Measurements from ENCODE around the gene PRKAG2.

Gene PRKAG2

GRCh38 chr7:151621961-151622360 is 255.0 kb downstream of the PRKAG2 start:
- TF ChIP-seq POLR2A (IDR thresholded peaks at IDR 0.05; ENCODE audit: extremely low read depth, insufficient read length): no peak
- no peak for TF ChIP-seq MAX (IDR thresholded peaks at IDR 0.05; ENCODE audit: low read depth, low read length)
- no peak for TF ChIP-seq MYC (IDR thresholded peaks at IDR 0.05; ENCODE audit: low read depth, low read length)
- TF ChIP-seq CTCF (IDR thresholded peaks at IDR 0.05; ENCODE audit: low read depth, low read length): no peak
- H3K4me3 ChIP-seq (ENCODE audit: low read depth, low read length): no peak overlapping the region
- DNase-seq (ENCODE audit: low read depth): no peak

GRCh38 chr7:151616443-151617213 is 260.3 kb downstream of the PRKAG2 start:
- H3K4me3 ChIP-seq (ENCODE audit: low read depth, low read length): no peak overlapping the region
- no peak for DNase-seq (ENCODE audit: low read depth)
- TF ChIP-seq POLR2A (IDR thresholded peaks at IDR 0.05; ENCODE audit: extremely low read depth, insufficient read length): no peak
- no peak for TF ChIP-seq MYC (IDR thresholded peaks at IDR 0.05; ENCODE audit: low read depth, low read length)
- TF ChIP-seq MAX (IDR thresholded peaks at IDR 0.05; ENCODE audit: low read depth, low read length): no peak
- TF ChIP-seq CTCF (IDR thresholded peaks at IDR 0.05; ENCODE audit: low read depth, low read length): no peak

- TF ChIP-seq MYC (IDR thresholded peaks at IDR 0.05; ENCODE audit: low read depth, low read length) (no peak), CTCF (IDR thresholded peaks at IDR 0.05; ENCODE audit: low read depth, low read length) (no peak), POLR2A (IDR thresholded peaks at IDR 0.05; ENCODE audit: extremely low read depth, insufficient read length) (no peak), MAX (IDR thresholded peaks at IDR 0.05; ENCODE audit: low read depth, low read length) (no peak)
- H3K4me3 ChIP-seq (ENCODE audit: low read depth, low read length): no peak overlapping the region
- DNase-seq (ENCODE audit: low read depth): no peak
Measured at GRCh38 chr7:151615784-151616183, 261.1 kb downstream of the PRKAG2 start.

GRCh38 chr7:151615058-151615457 is 261.9 kb downstream of the PRKAG2 start:
- no peak overlapping the region for H3K4me3 ChIP-seq (ENCODE audit: low read depth, low read length)
- no peak for DNase-seq (ENCODE audit: low read depth)
- no peak for TF ChIP-seq POLR2A (IDR thresholded peaks at IDR 0.05; ENCODE audit: extremely low read depth, insufficient read length)
- no peak for TF ChIP-seq MAX (IDR thresholded peaks at IDR 0.05; ENCODE audit: low read depth, low read length)
- no peak for TF ChIP-seq MYC (IDR thresholded peaks at IDR 0.05; ENCODE audit: low read depth, low read length)
- no peak for TF ChIP-seq CTCF (IDR thresholded peaks at IDR 0.05; ENCODE audit: low read depth, low read length)

- TF ChIP-seq POLR2A (IDR thresholded peaks at IDR 0.05; ENCODE audit: extremely low read depth, insufficient read length) (no peak), MAX (IDR thresholded peaks at IDR 0.05; ENCODE audit: low read depth, low read length) (no peak)
- no peak for DNase-seq (ENCODE audit: low read depth)
- H3K4me3 ChIP-seq (ENCODE audit: low read depth, low read length): no peak overlapping the region
Measured at GRCh38 chr7:151614019-151614418, 262.9 kb downstream of the PRKAG2 start.

GRCh38 chr7:151611878-151612277 is 265.0 kb downstream of the PRKAG2 start:
- no peak for DNase-seq (ENCODE audit: low read depth)
- TF ChIP-seq MYC (IDR thresholded peaks at IDR 0.05; ENCODE audit: low read depth, low read length): no peak
- TF ChIP-seq CTCF (IDR thresholded peaks at IDR 0.05; ENCODE audit: low read depth, low read length): no peak
- no peak for TF ChIP-seq POLR2A (IDR thresholded peaks at IDR 0.05; ENCODE audit: extremely low read depth, insufficient read length)
- no peak for TF ChIP-seq MAX (IDR thresholded peaks at IDR 0.05; ENCODE audit: low read depth, low read length)
- no peak overlapping the region for H3K4me3 ChIP-seq (ENCODE audit: low read depth, low read length)

Data from NB4 (cell line).